ENCODE measurements around the gene EAF2.
"Not testable (repeated sequence)": the region's sequence is repeated elsewhere in the genome, so short reads cannot be mapped to it uniquely, and the experiment has no call there.

Gene EAF2

GRCh38 chr3:121834671-121835464 is at the start of gene EAF2, which contains the start of gene IQCB1:
Gene EAF2 (plus strand): TSS chr3:121835209. CDS start chr3:121835286, 77 bp downstream.
Gene IQCB1 (minus strand): TSS chr3:121835060. CDS start chr3:121828960, 6,100 bp downstream.
- DNase-seq: peak; percentile 91

GRCh38 chr3:121786485-121786884 is 48.5 kb upstream of the EAF2 start:
- no peak for DNase-seq

- no peak for DNase-seq
Observed at GRCh38 chr3:121793078-121793477, 41.9 kb upstream of the EAF2 start.

- no peak for DNase-seq
Observed at GRCh38 chr3:121794264-121794983, 40.6 kb upstream of the EAF2 start.

GRCh38 chr3:121796970-121797369 is 38.0 kb upstream of the EAF2 start:
- no peak for DNase-seq

DNA sequence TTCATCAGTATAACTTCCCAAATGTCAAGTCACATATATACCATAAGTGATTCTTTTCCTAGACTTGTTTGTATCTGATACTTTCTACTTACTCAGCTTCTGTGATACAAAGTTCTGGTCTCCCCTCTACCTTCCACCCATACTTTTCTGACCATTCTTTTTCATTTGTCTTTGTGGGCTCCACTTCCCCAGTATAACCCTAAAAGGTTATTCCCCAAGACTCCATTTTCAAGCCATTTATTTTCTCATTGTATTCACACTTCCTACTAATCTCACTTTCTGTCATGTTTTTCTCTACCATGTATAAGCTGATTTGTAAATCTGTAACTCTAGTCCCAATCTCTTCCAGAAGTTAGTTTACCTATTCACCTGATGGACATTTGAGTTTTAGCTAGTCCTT is 34.1 kb upstream of the EAF2 start:
- DNase-seq: no peak

DNA sequence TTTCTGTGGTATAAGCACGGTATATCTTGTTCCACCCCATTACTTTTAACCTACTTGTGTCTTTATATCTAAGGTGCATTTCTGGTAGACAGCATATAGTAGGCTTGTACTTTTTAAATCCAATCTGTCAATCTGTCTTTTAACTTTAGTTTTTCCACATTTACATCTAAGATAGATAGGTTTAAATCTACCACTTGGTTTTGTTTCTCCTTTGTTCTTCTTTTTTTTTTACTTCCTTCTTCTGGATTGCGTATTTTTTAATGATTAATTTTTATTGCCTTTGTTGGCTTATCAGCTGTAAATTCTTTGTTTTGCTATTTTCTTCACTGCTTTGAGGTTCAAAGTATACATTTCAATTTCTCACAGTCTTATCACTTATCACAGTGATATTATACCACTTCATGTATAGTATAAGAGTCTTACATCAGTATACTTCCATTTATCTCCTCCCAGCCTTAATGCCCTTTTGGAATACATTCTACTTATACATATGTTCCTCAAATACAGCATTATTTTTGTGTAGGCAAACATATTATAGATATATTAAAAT is 31.2 kb upstream of the EAF2 start:
- no peak for DNase-seq

DNA sequence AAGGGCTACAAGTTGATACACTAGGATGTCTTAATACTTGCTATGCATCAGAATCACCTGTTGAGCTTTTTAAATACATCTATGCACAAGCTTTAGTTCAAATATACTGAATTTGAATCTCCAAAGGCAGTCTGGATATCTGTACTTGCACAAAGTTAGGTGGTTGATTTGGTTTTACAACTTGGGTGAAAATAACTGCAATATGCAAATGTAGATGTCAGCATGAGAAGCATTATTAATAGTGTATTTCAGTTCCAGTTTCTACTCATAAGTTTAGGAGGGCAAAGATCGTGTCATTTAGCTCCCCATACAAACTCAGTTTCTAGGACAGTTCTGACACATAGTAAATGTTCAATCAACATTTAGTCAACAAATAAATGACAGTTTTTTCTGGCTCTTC is 25.8 kb upstream of the EAF2 start:
- no peak for DNase-seq

DNA sequence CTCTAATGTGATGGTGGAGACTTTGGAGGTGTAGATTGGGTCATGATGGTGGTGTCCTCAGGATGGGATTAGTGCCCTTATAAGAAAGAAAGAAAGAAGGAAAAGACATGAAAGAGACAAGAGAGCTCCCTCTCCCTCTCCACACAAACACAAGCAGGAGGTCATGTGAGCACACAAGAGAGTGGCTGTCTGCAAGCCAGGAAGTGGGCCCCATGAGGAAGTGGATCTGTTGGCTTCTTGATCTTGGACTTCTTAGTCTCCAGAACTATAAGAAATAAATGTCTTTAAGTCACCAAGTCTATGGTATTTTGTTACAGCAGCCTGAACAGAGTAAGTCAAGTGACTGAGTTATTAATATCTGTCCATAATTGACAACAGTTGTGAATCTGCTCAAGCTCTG is 17.3 kb upstream of the EAF2 start:
- DNase-seq: no peak

DNA sequence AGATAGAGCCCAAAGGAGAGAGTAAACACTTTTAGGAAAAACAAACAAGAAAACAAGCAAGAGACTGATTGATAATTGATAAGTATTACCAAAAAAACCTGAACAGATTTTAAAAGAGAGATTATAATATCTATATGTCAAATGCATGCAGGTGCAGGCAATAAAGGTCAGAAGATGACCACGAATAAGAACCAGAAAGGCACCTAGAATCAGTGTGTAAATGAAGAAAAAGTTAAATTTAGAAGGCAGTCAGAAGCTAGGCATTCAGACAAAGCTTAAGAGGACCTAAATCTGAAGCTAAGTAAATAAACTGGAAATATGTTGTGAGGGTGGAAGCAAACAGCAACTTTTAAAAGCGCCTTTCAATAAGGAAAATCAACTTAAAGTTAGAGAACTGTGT is 16.4 kb upstream of the EAF2 start:
- no peak for DNase-seq

DNA sequence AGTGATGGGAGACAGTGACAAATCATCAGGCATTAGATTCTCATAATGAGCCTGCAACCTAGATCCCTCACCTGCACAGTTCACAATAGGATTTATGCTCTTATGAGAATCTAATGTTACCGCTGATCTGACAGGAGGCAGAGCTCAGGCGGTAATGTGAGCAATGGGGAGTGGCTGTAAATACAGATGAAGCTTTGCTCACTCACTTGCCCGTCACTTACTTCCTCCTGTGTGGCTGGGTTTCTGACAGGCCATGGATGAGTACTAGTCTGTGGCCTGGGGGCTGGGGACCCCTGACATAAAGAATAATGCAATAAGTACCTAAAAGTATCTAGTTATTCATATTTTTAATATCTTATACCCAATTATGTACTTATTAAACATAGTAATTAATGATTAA is 15.8 kb upstream of the EAF2 start:
- DNase-seq: no peak

DNA sequence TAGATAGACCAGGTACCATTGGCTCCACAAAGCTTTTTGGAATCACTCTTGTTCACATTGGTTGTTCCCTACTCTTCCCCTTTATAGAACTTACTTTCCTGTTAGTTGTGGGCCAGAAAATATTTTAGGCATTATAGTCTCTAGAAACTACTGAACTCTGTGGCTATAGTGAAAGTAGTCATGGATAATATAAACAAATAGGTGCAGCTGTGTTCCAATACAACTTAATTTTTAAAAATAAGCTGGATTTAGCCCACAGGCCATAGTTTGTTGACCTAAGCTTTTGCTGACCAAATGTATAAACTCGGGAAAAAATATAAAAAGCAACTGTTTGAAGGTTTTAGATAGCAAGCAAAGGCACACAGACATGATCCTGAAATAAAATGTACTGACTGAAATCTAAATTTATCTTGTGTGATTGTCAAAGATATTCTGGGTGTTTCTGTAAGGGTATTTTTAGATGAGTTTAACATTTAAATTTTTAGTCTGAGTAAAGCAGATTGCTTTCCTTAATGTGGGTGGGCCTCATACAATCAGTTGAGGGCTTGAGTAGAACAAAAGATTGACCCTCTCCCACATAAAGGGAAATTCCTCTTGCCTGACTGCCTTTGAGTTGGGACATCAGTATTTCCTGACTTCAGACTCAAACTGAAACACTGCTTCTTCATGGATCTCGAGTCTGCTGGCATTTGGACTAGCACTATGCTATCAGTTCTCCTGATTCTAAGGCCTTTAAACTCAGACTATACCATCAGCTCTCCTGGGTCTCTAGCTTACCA is 13.4 kb upstream of the EAF2 start:
- DNase-seq: no peak

GRCh38 chr3:121822973-121823372 is 12.0 kb upstream of the EAF2 start:
- no peak for DNase-seq

DNA sequence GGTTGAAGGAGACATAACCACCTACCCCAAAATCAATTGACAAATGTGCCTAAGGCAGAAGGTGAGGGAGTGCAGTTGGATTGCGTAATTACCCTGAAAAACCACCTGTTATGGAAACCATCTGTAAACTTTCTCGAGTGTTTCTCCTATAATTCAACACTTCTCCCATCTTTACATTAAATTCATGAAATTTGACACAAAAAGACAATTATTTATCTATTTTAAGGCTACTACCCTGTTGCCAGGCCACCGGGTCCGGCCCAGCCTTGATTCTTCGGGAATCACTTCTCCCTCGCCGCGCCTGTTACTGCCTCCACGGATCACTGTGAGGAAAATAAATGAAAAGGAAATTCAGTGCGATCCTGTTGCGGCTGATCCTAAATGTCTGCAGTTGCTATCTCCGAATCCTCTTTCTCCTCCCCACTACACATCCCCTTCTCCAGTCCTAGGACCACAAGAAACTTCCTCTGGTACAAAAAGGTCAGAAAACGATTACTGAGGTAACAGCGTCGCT is 795 bp upstream of the EAF2 start:
- no peak for DNase-seq

DNA sequence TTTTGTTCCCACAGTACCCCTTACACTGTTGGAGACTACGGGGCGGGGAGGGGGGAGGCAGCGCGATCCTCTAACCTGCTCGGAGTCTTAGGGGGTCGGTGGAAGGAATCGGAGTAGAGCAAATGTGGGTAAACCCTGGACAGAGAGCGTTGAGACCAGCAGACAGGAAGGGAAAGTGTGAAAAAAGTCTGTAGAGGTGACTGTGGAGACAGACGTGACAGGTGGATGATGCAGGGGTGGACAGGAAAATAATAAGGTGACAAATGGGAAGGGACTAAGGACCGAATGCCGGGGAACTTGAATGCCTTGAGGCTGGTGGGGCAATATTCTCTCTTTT is 424 bp downstream of the EAF2 start:
- DNase-seq: no peak

- DNase-seq: no peak
Observed at GRCh38 chr3:121836064-121836463, 1.1 kb downstream of the EAF2 start.

DNA sequence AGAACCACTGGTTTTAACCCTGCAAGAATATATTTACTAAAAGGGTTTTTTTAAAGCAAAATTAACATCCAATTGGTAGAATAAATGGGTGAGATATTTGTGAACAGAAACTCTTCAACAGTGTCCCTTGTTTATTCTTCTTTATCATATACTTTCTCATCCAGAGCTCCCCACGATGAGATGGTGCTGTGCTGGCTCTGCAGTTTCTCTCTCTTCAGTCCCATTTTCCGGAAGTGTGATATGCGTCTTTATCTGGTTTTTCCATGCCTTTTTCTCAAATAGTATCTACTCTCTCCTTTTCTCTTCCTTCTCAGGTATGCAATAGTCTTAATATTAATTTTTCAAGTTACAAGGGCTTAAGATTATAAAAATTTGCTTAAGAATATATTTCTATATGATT is 1.5 kb downstream of the EAF2 start:
- no peak for DNase-seq

GRCh38 chr3:121839962-121840361 is 5.0 kb downstream of the EAF2 start:
- DNase-seq: no peak

DNA sequence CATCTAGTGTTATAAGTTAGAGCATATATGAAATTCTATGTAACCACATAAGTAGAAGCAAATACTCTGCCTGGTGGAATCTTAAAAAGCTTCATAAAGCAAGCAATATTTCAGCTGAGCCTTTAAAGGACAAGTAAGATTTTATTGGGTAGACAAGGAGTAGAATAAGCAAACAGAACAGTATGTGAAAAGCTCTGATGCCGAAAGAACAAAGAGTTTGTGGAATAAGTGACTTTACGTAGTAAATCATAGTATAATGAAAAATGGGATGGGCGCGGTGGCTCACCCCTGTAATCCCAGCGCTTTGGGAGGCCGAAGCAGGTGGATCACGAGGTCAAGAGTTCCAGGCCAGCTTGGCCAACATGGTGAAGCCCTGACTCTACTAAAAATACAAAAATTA is 9.9 kb downstream of the EAF2 start:
- DNase-seq: no peak

DNA sequence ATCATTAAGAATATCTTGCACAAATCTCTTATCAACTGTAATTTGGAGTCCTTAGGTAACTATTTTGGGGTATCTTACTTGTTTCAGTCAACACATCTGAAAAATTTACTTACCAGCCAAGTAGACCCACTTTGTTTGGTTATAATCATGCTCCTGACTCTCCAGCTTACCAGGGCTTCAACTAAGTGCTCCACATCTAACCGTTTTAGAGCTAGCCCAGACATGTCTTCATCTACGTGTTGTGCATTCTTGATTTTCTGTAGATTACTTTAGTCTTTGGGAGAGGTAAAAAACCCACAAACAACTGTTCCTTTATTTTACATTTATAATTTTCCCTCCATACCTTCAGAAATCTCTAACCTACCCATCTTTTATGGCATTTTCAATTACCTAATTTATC is 17.2 kb downstream of the EAF2 start:
- DNase-seq: no peak

DNA sequence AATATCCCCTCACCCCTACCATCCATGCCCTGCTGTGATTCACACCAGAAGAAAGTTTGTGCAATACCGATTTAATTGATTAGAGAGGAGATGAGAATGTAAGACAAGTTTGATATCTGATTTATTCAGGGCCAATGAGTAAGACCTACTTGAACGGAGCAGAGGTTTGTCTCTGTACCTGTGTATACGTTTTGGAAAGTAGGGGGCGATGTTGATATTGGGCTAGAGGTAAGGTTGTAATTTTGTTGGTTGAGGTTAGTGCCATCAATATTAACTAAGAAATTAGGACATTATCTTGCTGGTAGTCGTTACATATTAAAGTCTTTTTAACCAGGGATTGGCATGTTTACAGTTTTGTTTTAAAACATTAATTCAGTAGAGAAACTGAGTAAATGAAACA is 20.5 kb downstream of the EAF2 start:
- no peak for DNase-seq

GRCh38 chr3:121857778-121858177 is 22.8 kb downstream of the EAF2 start:
- DNase-seq: not testable (repeated sequence)

DNA sequence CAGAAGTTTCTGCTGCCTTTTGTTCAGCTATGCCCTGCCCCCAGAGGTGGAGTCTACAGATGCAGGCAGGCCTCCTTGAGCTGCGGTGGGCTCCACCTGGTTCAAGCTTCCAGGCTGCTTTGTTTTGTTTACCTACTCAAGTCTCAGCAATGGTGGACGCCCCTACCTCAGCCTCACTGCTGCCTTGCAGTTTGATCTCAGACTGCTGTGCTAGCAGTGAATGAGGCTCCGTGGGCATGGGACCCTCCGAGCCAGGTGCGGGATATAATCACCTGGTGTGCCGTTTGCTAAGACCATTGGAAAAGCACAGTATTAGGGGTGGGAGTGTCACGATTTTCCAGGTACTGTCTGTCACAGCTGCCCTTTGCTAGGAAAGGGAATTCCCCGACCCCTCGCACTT is 28.2 kb downstream of the EAF2 start:
- not testable (repeated sequence) for DNase-seq

Measured in amniotic stem cell (primary cell).